Lower leg skin (tissue), 3 donors: Measurements from ENCODE around the gene CAPG.

ENCODE experiments used
- POLR2A ChIP-seq, 2 donors: fragments of 450-650 bp; IDR thresholded peaks; one replicate each; pipeline ENCODE4 v1.6.1; 2016 to 2017; ENCODE audit warnings: antibody characterized with exemption in 2 of 2, mild to moderate bottlenecking in 1 of 2, moderate library complexity in 1 of 2
- TF ChIP-seq, protein P1 (sequence below), 3 donors: fragments of 450-650 bp; IDR thresholded peaks; one replicate each; pipeline ENCODE4 v1.5.1; 2016; ENCODE audit warnings: antibody characterized with exemption in 3 of 3, mild to moderate bottlenecking in 3 of 3, moderate library complexity in 2 of 3

DNA sequence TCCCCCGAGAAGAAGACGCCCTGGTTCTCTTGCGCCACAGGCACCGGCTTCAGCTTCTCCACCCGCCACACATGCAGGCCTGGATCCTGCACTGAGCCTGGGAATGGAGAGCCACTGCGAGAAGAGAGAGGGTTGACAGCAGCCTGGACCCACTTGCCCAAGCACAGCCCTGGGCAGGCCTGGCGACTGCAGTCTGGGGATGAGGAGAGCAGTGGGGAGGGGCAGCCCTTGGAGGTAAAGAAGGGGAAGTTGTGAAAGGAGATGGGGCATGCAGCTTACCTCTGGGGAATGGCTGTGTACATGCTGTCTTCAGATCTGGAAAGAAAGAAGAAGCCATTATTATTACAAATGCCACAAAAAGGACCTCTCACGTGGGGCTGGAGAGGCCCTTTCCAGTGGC lies 8.3 kb downstream of the CAPG start:
- TF ChIP-seq, protein P1, sequence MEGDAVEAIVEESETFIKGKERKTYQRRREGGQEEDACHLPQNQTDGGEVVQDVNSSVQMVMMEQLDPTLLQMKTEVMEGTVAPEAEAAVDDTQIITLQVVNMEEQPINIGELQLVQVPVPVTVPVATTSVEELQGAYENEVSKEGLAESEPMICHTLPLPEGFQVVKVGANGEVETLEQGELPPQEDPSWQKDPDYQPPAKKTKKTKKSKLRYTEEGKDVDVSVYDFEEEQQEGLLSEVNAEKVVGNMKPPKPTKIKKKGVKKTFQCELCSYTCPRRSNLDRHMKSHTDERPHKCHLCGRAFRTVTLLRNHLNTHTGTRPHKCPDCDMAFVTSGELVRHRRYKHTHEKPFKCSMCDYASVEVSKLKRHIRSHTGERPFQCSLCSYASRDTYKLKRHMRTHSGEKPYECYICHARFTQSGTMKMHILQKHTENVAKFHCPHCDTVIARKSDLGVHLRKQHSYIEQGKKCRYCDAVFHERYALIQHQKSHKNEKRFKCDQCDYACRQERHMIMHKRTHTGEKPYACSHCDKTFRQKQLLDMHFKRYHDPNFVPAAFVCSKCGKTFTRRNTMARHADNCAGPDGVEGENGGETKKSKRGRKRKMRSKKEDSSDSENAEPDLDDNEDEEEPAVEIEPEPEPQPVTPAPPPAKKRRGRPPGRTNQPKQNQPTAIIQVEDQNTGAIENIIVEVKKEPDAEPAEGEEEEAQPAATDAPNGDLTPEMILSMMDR (IDR thresholded peaks at IDR 0.05) = no peak
- no peak for TF ChIP-seq POLR2A (IDR thresholded peaks at IDR 0.05)
